ENCODE results near the gene RAPGEF4.

DNA sequence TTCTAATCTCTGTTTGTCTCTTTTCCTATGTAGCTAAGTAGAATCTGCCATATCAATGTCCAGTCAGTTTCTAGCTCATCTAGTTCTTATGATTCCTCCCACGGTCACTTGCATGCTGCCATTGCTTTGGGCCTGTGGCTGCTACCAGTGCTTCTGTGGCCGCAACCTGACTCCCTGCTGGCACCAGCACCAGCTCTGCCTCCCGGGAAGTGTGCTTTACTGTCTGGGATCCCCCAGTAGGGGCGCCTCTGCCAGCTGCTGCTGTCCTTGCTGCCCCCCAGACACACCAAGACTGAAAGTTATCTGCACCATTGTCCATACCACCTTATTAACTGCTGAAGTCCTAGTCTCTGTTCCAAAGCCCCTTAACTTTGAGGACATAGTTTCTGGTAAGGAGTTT is 56.3 kb downstream of the RAPGEF4 start:
- TF ChIP-seq, protein P1, sequence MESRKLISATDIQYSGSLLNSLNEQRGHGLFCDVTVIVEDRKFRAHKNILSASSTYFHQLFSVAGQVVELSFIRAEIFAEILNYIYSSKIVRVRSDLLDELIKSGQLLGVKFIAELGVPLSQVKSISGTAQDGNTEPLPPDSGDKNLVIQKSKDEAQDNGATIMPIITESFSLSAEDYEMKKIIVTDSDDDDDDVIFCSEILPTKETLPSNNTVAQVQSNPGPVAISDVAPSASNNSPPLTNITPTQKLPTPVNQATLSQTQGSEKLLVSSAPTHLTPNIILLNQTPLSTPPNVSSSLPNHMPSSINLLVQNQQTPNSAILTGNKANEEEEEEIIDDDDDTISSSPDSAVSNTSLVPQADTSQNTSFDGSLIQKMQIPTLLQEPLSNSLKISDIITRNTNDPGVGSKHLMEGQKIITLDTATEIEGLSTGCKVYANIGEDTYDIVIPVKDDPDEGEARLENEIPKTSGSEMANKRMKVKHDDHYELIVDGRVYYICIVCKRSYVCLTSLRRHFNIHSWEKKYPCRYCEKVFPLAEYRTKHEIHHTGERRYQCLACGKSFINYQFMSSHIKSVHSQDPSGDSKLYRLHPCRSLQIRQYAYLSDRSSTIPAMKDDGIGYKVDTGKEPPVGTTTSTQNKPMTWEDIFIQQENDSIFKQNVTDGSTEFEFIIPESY (IDR thresholded peaks at IDR 0.05; ENCODE audit: extremely low read depth, insufficient replicate concordance, low read length) = no peak
- TF ChIP-seq, protein P2, sequence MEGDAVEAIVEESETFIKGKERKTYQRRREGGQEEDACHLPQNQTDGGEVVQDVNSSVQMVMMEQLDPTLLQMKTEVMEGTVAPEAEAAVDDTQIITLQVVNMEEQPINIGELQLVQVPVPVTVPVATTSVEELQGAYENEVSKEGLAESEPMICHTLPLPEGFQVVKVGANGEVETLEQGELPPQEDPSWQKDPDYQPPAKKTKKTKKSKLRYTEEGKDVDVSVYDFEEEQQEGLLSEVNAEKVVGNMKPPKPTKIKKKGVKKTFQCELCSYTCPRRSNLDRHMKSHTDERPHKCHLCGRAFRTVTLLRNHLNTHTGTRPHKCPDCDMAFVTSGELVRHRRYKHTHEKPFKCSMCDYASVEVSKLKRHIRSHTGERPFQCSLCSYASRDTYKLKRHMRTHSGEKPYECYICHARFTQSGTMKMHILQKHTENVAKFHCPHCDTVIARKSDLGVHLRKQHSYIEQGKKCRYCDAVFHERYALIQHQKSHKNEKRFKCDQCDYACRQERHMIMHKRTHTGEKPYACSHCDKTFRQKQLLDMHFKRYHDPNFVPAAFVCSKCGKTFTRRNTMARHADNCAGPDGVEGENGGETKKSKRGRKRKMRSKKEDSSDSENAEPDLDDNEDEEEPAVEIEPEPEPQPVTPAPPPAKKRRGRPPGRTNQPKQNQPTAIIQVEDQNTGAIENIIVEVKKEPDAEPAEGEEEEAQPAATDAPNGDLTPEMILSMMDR (IDR thresholded peaks at IDR 0.05 in 2 of 3, conservative IDR thresholded peaks at IDR 0.05 in 1 of 3; ENCODE audit: borderline replicate concordance in 1 of 3, insufficient read depth in 1 of 3, low read depth in 2 of 3, low read length in 2 of 3) = no peak
- TF ChIP-seq POLR2A (IDR thresholded peaks at IDR 0.05; ENCODE audit: borderline replicate concordance, extremely low read depth, insufficient read depth, insufficient read length) (no peak), POLR2AphosphoS5 (IDR thresholded peaks at IDR 0.05; ENCODE audit: low read depth, low read length) (no peak), SIN3A (IDR thresholded peaks at IDR 0.05; ENCODE audit: low read depth) (no peak), TCF7L2 (IDR thresholded peaks at IDR 0.05; ENCODE audit: borderline replicate concordance, extremely low read depth, insufficient read depth, insufficient read length) (no peak), JUND (IDR thresholded peaks at IDR 0.05) (no peak), EZH2 (IDR thresholded peaks at IDR 0.05) (no peak), SP1 (IDR thresholded peaks at IDR 0.05; ENCODE audit: low read depth) (no peak), EZH2phosphoT487 (IDR thresholded peaks at IDR 0.05; ENCODE audit: borderline replicate concordance) (no peak), RAD21 (IDR thresholded peaks at IDR 0.05; ENCODE audit: low read depth) (no peak)
- TF ChIP-seq, protein P3, sequence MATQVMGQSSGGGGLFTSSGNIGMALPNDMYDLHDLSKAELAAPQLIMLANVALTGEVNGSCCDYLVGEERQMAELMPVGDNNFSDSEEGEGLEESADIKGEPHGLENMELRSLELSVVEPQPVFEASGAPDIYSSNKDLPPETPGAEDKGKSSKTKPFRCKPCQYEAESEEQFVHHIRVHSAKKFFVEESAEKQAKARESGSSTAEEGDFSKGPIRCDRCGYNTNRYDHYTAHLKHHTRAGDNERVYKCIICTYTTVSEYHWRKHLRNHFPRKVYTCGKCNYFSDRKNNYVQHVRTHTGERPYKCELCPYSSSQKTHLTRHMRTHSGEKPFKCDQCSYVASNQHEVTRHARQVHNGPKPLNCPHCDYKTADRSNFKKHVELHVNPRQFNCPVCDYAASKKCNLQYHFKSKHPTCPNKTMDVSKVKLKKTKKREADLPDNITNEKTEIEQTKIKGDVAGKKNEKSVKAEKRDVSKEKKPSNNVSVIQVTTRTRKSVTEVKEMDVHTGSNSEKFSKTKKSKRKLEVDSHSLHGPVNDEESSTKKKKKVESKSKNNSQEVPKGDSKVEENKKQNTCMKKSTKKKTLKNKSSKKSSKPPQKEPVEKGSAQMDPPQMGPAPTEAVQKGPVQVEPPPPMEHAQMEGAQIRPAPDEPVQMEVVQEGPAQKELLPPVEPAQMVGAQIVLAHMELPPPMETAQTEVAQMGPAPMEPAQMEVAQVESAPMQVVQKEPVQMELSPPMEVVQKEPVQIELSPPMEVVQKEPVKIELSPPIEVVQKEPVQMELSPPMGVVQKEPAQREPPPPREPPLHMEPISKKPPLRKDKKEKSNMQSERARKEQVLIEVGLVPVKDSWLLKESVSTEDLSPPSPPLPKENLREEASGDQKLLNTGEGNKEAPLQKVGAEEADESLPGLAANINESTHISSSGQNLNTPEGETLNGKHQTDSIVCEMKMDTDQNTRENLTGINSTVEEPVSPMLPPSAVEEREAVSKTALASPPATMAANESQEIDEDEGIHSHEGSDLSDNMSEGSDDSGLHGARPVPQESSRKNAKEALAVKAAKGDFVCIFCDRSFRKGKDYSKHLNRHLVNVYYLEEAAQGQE (IDR thresholded peaks at IDR 0.05; ENCODE audit: low read depth) = no peak
- TF ChIP-seq, protein P4, sequence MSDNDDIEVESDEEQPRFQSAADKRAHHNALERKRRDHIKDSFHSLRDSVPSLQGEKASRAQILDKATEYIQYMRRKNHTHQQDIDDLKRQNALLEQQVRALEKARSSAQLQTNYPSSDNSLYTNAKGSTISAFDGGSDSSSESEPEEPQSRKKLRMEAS (IDR thresholded peaks at IDR 0.05) = no peak
- TF ChIP-seq, protein P5, sequence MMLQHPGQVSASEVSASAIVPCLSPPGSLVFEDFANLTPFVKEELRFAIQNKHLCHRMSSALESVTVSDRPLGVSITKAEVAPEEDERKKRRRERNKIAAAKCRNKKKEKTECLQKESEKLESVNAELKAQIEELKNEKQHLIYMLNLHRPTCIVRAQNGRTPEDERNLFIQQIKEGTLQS (IDR thresholded peaks at IDR 0.05) = no peak
